Thoracic aorta (tissue), 2 donors: Measurements from ENCODE around the gene TTC3. TPM values are rescaled to one million over a fixed set of nuclear protein-coding genes. Genes with fewer than 3 reads are reported as not detected.
"Not testable (repeated sequence)": the region's sequence is repeated elsewhere in the genome, so short reads cannot be mapped to it uniquely, and the experiment has no call there.

Source experiments
- ATAC-seq: fragments of 150-250 bp; one replicate; pipeline ENCODE4 v1.8.0; 2017; ENCODE audit warnings: low read depth; ENCODE audit not compliant: insufficient number of reproducible peaks, low FRiP score
- DNase-seq: peaks from one replicate; pipeline ENCODE4 v3.0.0-alpha.2; 2020; ENCODE audit warnings: low spot score
- H3K27ac ChIP-seq, 2 donors: fragments of 200-600 bp; sonication (generic); 1 replicate in 1 of 2; 2 replicates in 1 of 2; pipeline ENCODE4 v1.5.1; 2016; ENCODE audit warnings: mild to moderate bottlenecking in 2 of 2, moderate library complexity in 2 of 2
- H3K27me3 ChIP-seq: fragments of 200-600 bp; sonication (generic); replicated peaks from 2 replicates; pipeline ENCODE4 v1.6.0; 2016; ENCODE audit warnings: mild to moderate bottlenecking; ENCODE audit not compliant: insufficient read depth
- H3K36me3 ChIP-seq: fragments of 200-600 bp; sonication (generic); one replicate; pipeline ENCODE4 v1.5.1; 2016
- H3K4me1 ChIP-seq, 2 donors: fragments of 200-600 bp; sonication (generic); 1 replicate in 1 of 2; 2 replicates in 1 of 2; pipeline versions ENCODE4 v1.5.1 to v1.6.0; 2016; ENCODE audit warnings: low read depth in 2 of 2, mild to moderate bottlenecking in 1 of 2; ENCODE audit not compliant: control insufficient read depth in 1 of 2
- H3K4me3 ChIP-seq: fragments of 200-600 bp; sonication (generic); 2 replicates; pipeline ENCODE4 v1.5.1; 2016; ENCODE audit warnings: mild to moderate bottlenecking
- H3K9me3 ChIP-seq: fragments of 200-600 bp; sonication (generic); 2 replicates; pipeline ENCODE4 v1.5.1; 2016
- total RNA-seq, 2 donors: library from RNA; depleted of rRNA; stranded (reverse); fragments of >200 nt; gene quantifications; one replicate each; pipeline versions ENCODE4 v1.1.0 to v1.2.3, GENCODE V29; 2016
- TF ChIP-seq, protein P1 (sequence below): fragments of 200-600 bp; sonication (generic); IDR thresholded peaks from one replicate; pipeline ENCODE4 v1.5.1; 2019; ENCODE audit warnings: antibody characterized with exemption

The TTC3 gene
- total RNA-seq, 2 donors from 2014 or later: 85.2 to 115 TPM

DNA sequence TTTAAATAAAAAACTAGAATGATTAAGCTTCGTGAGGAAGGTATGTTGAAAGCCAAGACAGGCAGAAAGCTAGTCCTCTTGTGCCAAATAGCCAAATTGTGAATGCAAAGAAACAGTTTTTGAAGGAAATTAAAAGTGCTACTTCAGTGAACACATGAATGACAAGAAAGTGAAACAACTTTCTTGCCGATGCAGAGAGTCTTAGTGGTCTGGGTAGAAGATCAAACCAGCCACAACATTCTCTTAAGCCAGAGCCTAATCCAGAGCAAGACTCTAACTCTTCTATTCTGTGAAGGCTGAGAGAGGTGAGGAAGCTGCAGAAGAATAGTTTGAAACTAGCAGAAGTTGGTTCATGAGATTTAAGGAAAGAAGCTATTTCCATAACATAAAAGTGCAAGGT lies 63.2 kb downstream of the TTC3 start:
- Histone ChIP-seq H3K27me3 (no peaks in the 10 kb centered on the region), H3K27ac (no peak overlapping the region), H3K4me1 (no peaks in the 10 kb centered on the region), H3K9me3 (no peaks in the 10 kb centered on the region), H3K36me3 (peaks cover 47% of the 10 kb centered on the region), H3K4me3 (no peak overlapping the region)
- ATAC-seq: no peak
- TF ChIP-seq, protein P1, sequence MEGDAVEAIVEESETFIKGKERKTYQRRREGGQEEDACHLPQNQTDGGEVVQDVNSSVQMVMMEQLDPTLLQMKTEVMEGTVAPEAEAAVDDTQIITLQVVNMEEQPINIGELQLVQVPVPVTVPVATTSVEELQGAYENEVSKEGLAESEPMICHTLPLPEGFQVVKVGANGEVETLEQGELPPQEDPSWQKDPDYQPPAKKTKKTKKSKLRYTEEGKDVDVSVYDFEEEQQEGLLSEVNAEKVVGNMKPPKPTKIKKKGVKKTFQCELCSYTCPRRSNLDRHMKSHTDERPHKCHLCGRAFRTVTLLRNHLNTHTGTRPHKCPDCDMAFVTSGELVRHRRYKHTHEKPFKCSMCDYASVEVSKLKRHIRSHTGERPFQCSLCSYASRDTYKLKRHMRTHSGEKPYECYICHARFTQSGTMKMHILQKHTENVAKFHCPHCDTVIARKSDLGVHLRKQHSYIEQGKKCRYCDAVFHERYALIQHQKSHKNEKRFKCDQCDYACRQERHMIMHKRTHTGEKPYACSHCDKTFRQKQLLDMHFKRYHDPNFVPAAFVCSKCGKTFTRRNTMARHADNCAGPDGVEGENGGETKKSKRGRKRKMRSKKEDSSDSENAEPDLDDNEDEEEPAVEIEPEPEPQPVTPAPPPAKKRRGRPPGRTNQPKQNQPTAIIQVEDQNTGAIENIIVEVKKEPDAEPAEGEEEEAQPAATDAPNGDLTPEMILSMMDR: no peak
- no peak for DNase-seq

DNA sequence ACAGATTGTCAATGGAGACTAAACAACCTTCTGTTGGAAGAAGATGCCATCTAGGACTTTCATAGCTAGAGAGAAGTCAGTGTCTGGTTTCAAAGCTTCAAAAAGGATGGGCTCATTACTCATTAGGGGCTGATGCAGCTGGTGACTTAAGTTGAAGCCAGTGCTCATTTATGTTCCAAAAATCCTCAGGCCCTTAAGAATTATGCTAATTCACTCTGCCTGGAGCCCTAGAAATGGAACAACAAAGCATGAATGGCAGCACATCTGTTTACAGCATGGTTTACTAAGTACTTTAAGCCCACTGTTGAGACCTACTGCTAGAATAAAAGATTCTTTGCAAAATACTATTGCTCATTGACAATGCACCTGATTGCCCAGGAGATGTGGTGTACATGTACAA lies 63.7 kb downstream of the TTC3 start:
- DNase-seq (no peak), ATAC-seq (no peak)
- H3K27ac ChIP-seq: no peak overlapping the region
- no peaks in the 10 kb centered on the region for H3K4me1 ChIP-seq
- H3K36me3 ChIP-seq: peaks cover 47% of the 10 kb centered on the region
- TF ChIP-seq, protein P1: no peak
- no peaks in the 10 kb centered on the region for H3K27me3 ChIP-seq
- H3K4me3 ChIP-seq: no peak overlapping the region
- H3K9me3 ChIP-seq: no peaks in the 10 kb centered on the region

DNA sequence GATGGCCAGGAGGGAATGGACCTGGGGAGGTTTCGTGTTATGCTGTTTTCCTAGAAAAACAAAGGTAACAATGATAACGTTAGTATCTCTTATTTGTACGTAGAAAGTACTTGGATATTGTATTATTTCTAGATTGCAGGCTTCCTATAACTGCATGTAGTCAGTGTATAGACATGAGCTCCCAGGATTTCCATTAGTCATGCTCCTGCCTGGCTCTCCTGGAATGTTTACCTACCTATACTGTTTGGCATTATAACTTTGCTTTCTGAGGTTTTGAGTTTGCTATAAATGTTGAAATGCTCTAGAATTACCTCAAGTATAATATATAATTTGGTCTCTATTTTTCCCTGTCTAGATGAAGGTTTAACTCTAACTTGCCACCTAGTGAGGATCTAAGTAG lies 66.1 kb downstream of the TTC3 start:
- TF ChIP-seq, protein P1: no peak
- Histone ChIP-seq H3K4me3 (no peak overlapping the region), H3K27me3 (no peaks in the 10 kb centered on the region), H3K9me3 (no peaks in the 10 kb centered on the region), H3K36me3 (peaks cover 40% of the 10 kb centered on the region), H3K27ac (no peak overlapping the region), H3K4me1 (no peaks in the 10 kb centered on the region)
- DNase-seq (no peak), ATAC-seq (no peak)

DNA sequence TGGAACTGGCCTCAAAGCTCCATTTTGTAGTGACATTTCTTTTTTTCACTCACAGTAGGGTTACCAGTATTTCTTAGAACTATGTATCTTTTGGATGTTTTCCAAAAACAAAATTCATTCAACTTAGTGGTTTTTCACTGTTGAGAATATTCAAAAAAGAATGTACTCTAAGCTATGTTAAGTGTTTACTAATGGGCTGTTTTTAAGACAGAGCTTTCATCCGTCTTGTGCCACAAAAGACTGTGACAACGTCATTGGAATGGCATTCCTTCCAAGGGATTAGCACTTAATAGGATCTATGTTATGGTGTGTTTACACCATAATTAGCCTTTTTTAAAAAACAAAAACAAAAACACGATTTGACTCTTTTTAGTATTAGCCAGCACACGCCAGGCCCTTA lies 66.8 kb downstream of the TTC3 start:
- H3K4me1 ChIP-seq: no peaks in the 10 kb centered on the region
- H3K27me3 ChIP-seq: no peaks in the 10 kb centered on the region
- TF ChIP-seq, protein P1: no peak
- H3K4me3 ChIP-seq: no peak overlapping the region
- no peak for DNase-seq
- no peak overlapping the region for H3K27ac ChIP-seq
- H3K9me3 ChIP-seq: no peaks in the 10 kb centered on the region
- no peak for ATAC-seq
- peaks cover 41% of the 10 kb centered on the region for H3K36me3 ChIP-seq

DNA sequence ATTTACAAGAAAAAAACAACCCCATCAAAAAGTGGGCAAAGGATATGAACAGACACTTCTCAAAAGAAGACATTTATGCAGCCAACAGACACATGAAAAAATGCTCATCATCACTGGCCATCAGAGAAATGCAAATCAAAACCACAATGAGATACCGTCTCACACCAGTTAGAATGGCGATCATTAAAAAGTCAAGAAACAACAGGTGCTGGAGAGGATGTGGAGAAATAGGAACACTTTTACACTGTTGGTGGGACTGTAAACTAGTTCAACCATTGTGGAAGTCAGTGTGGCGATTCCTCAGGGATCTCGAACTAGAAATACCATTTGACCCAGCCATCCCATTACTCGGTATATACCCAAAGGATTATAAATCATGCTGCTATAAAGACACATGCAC lies 70.3 kb downstream of the TTC3 start:
- not testable (repeated sequence) for H3K27ac ChIP-seq, DNase-seq, H3K4me1 ChIP-seq, H3K4me3 ChIP-seq, H3K9me3 ChIP-seq, H3K27me3 ChIP-seq, ATAC-seq
- peaks cover 12% of the 10 kb centered on the region for H3K36me3 ChIP-seq

DNA sequence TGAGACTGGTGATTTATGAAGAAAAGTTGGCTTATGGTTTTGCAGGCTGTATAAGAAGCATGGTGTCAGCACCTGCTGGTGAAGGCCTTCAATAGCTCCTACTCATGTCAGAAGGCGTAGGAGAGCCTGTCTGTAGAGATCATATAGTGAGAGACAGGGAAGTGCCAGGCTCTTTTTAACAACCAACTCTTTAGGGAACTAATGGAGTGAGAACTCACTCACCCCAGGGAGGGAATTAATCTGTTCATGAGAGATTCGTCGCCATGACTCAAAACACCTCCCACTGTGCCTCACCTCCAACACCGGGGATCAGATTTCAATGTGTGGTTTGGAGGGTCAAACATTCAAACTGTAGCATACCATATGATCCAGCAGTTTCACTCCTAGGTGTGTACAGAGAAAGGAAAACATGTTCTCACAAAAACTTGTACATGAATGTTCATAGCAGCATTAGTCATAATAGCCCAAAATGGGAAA lies 72.6 kb downstream of the TTC3 start:
- no peak overlapping the region for H3K4me3 ChIP-seq
- TF ChIP-seq, protein P1: no peak
- no peaks in the 10 kb centered on the region for H3K27me3 ChIP-seq
- H3K4me1 ChIP-seq: peaks cover 0 to 10% of the 10 kb centered on the region in 2 donors
- H3K36me3 ChIP-seq: peaks cover 12% of the 10 kb centered on the region
- no peak for DNase-seq
- H3K27ac ChIP-seq: no peak overlapping the region
- H3K9me3 ChIP-seq: no peaks in the 10 kb centered on the region
- no peak for ATAC-seq
